NCI-H2196 treated with DMSO at 0.1 percent for 48 hours (cell line): ENCODE data around the gene TRIM38.
"Not testable (repeated sequence)": the region's sequence is repeated elsewhere in the genome, so short reads cannot be mapped to it uniquely, and the experiment has no call there.

Experiments used
- DNase-seq: peaks from one replicate; lab custom pipeline; 2025; ENCODE audit not compliant: unreplicated experiment; lab: John Stamatoyannopoulos, UW

TRIM38 gene

DNA sequence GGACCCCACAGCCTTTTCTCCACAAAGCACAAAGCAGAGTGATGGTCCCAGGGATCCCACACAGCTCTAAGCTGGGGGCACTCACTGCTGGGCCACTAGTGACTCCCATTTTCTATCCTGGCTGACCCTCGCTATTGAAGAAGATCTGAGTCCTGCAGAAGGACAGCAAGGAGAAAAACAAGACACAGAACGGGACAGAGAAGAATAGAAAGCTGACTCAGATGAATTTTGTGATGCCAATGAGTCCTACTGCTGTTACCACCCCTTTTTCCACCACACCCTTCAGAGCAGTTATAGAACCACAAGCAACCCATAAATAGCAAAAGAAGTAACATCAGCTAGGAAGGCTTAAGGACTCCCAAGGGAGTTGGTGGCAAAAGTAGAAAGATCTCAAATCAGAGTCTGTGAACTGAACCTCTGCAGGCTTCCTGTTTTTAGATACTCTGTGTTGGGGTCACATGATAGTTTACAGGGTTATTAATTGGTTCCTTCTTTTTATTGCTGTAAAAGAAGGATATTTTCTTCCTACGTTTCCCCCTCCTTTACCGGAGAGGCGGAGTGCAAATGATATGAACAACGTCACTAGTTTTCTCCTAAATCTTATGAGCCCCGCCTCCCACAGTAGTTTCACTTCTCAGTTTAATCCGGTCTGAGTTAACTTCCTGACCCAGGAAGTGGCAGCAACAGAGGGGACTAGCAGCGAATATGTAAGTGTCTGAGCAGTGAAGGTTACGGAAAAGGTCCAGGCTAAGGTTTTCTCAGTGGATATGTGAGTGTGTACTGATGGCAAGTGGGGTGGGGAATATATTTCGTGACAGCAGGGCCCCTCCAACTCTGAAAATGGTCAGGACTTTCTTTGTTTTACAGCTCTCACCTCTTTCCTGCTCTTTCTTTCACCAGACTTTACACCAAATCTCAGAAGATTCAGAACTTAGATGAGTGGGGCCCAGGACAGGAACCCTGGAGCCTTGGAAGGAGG lies at the start of gene TRIM38:
Gene TRIM38, plus strand, starts transcription at position 654 of the 979 bp plus-strand sequence. CDS start 3,721 bp downstream, outside the sequence.
- no peak for DNase-seq

GRCh38 chr6:25913741-25914140 lies 48.9 kb upstream of the TRIM38 start:
- DNase-seq = no peak

GRCh38 chr6:25916330-25916729 lies 46.3 kb upstream of the TRIM38 start:
- no peak for DNase-seq

GRCh38 chr6:25916789-25917490 lies 45.7 kb upstream of the TRIM38 start:
- DNase-seq = no peak

- no peak for DNase-seq
Measured at GRCh38 chr6:25918083-25918683, 44.4 kb upstream of the TRIM38 start.

- DNase-seq = no peak
Measured at GRCh38 chr6:25919657-25920056, 42.9 kb upstream of the TRIM38 start.

DNA sequence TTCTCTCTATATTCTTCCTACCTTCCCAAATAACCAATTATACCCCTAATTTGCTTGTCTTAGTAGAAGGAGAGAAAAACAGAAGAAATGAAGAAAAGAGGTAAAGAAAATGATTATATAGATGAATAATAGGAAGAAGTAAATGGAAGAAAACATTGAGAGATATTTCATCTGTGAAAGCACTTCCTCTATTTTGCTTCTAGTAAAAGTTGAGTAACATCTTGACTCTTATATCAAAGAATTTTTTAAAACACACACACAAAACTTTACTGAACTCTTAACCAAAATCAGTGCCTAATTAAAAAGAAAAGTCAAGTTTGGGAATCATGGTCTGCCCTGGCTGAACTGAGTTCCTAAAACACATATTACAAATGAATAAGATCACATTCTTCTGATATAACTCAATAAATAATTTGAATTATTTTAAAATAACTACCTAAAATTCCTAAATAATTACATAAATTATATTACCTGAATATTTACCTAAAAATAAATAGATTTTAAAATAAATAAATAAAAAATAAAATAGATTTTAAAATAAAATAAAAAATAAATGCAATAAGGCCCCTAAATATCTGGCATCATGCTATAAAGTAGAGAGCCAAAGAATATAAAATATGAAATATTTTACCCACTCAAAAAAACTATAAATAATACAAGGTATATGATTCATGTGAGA lies 40.9 kb upstream of the TRIM38 start:
- DNase-seq = no peak

- DNase-seq = no peak
Measured at GRCh38 chr6:25922301-25922700, 40.3 kb upstream of the TRIM38 start.

- no peak for DNase-seq
Measured at GRCh38 chr6:25925876-25926275, 36.7 kb upstream of the TRIM38 start.

- no peak for DNase-seq
Measured at GRCh38 chr6:25927178-25927577, 35.4 kb upstream of the TRIM38 start.

- no peak for DNase-seq
Measured at GRCh38 chr6:25927756-25928216, 34.8 kb upstream of the TRIM38 start.

GRCh38 chr6:25928562-25929324 lies 33.9 kb upstream of the TRIM38 start:
- no peak for DNase-seq

- DNase-seq = not testable (repeated sequence)
Measured at GRCh38 chr6:25929785-25930184, 32.8 kb upstream of the TRIM38 start.

DNA sequence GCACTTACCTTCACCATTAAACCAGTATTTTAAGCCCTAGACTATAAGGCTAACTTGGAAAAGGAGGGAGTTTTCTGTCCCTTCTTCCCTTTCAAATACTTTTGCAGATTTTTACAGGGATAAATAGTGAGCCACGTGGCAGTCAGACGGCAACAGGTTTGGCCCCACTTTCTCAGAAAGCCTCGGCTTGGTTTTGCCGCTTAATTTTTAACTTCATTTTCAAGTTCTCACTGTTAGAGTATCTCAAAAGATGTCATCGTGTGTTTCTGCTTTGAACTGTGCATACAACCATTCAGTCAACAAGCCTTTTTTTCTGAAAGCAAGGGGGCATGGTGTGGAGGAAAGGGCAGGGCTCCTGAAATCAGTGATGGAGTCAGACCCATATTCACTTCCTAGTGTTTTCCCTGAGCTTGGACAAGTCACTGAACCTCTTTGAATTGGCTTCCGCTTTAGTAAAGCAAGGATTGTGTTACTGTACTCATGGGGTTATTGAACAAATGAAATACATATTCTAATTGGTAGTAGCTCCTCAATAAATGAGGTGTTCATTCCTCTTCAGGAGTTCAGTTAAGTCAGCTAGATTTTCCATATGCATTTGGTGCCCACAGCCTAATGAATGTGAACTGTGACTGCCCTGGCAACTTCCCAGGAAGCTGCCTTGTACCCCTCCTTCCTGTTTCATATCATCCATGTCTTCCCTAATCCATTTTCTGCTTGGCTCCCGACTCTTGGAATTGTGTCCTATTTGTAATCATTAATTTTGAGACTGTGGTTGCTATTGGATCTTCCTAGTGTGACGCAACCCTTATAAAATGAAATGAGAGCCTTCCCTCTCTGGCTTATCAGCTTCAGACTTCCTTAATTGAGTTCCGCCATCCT lies 31.8 kb upstream of the TRIM38 start, which contains the start of gene SLC17A2:
Gene SLC17A2, minus strand, starts transcription at position 160 of the 879 bp plus-strand sequence. CDS start 4,895 bp downstream, outside the sequence.
- DNase-seq = no peak

GRCh38 chr6:25931411-25931709 lies 31.2 kb upstream of the TRIM38 start:
- DNase-seq = no peak

- no peak for DNase-seq
Measured at GRCh38 chr6:25934156-25934555, 28.4 kb upstream of the TRIM38 start.

DNA sequence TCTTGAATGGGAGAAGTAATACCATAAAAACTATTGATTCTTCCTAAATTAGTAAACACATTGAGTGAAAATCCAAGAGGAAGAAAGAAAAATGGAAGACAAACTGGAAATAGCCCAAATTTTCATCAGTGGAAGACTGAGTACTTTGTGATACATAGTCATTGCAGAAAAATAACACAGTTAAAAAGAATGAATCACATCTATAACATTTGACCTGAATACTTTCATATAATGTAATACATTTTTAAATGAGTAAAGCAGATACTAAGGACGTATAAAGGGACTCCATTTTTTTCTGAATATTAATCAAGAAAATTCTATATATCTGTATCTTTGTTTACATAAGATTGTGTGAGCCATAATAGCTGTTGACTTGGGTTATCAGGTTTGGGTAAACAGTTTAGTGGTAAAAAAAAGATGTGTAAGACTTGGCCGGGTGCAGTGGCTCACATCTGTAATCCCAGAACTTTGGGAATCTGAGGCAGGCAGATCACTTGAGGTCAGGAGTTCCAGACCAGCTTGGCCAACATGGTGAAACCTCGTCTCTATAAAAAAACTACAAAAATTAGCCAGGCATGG lies 27.8 kb upstream of the TRIM38 start:
- DNase-seq = no peak

- DNase-seq = no peak
Measured at GRCh38 chr6:25935953-25936352, 26.6 kb upstream of the TRIM38 start.

GRCh38 chr6:25939593-25939992 lies 23.0 kb upstream of the TRIM38 start:
- no peak for DNase-seq
